Right cardiac atrium (tissue), 5 donors: Measurements from ENCODE around the gene G6PD. TPM values are rescaled to one million over a fixed set of nuclear protein-coding genes. Genes with fewer than 3 reads are reported as not detected.

Source experiments
- ATAC-seq, 2 donors: fragments of 200-7000 bp; cut with Tn5 transposase; one replicate each; pipeline versions ENCODE4 v1.8.0 to v1.9.1; 2020; ENCODE audit warnings: moderate library complexity in 2 of 2, mild to moderate bottlenecking in 1 of 2
- DNase-seq, 3 donors: peaks; one replicate each; pipeline ENCODE4 v3.0.0-alpha.2; 2020
- H3K27ac ChIP-seq: one replicate; pipeline ENCODE4 v1.5.1; 2013; ENCODE audit warnings: mild to moderate bottlenecking, low read length, control low read depth, moderate library complexity
- H3K27me3 ChIP-seq: one replicate; pipeline ENCODE4 v1.6.1; 2013; ENCODE audit not compliant: control insufficient read depth, insufficient read depth
- H3K4me1 ChIP-seq: one replicate; pipeline ENCODE4 v1.6.1; 2013; ENCODE audit warnings: low read length; ENCODE audit not compliant: control insufficient read depth, insufficient read depth
- H3K4me3 ChIP-seq: one replicate; pipeline ENCODE4 v1.5.1; 2013; ENCODE audit warnings: low read length, control low read depth
- H3K9me3 ChIP-seq: one replicate; pipeline ENCODE4 v1.6.1; 2013; ENCODE audit warnings: low read length; ENCODE audit not compliant: control insufficient read depth
- WGBS: extraction: QIAGEN DNeasy Blood & Tissue Kit; methylation state at CpG from one replicate; pipeline ENCODE4 v1.1.7; 2013; 5-methylcytosine and 5-hydroxymethylcytosine counted together
- intact Hi-C, 4 donors: fragments of 100-400 bp; cut with DNase I; formaldehyde crosslinking; loops; one replicate each; pipeline versions ENCODE4 v1.11.0 to v1.14.0; 2022 to 2023
- polyA plus RNA-seq: library from polyadenylated mRNA; stranded (reverse); fragments of 200-250 nt; gene quantifications from one replicate; pipeline ENCODE4 v1.2.3, GENCODE V29; 2013
- total RNA-seq, 4 donors: library from RNA; stranded (reverse); fragmentation: NEBNext Ultra II Directional; extraction: Animal tissue kit (Norgen Biotek cat#: 25700); gene quantifications; one replicate each; pipeline ENCODE4 v1.2.1, GENCODE V29; 2021
- donor health status: healthy with polysubstance abuse.
- donor health status: DM: no; HTN: yes; CAD: no.
- donor health status: DM: no; HTN: no; CAD: no.
- donor health status: DM: no; HTN: yes; CAD: no; lungs with severe emphysema.
- donor health status: DM: yes; HTN: yes; CAD: no.

The G6PD gene
- total and polyA plus RNA-seq, 5 donors, result 13.2 to 26.4 (median 22.2) TPM

DNA sequence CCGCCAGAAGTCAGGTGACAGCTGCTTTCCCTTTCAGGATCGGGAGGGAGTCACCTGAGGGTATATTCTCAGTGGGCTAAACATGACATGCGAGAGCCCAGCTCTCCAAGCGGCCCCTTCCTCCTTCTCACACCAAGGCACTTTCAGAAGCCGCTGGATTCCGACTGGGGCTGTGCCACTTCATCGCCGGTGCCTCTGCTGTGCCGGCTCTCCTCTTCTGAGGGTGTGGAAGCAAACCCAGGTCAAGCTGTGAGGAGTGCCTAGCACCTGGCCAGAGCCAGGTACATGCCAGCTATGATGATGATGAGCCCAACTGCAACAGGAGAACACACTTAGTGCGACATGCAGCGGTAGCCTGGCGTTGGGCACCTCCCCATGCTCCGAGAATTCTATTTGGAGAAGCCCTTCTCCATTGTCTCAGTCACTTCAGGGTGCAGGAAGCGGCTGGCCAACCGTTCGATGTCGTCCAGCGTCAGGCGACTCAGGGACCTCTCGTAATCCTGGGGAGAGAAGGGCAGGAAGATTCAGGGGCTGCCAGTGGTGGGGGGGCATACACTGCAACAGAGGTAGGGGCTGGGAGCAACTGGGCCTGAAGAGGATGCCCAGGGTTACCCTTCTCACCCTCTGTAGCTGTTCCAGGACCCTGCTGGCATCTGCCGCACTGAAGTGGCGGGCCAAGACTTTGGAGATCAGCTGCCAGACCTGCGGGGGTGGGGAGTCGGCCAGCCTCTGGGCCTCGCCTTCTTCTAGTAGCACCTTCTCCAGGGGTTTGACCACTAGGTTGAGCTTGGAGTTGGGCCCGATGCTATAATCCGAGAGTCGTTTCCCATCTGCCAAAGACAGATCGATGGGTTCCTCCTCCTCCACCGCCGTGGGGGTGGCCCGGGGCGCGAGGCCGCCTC, 61.2 kb downstream of the G6PD start:
- H3K9me3 ChIP-seq, result no peaks in the 10 kb centered on the region
- peak overlapping the region; percentile 87 for H3K27ac ChIP-seq
- peak in 2 of 3 donors; percentile 31 to 52 for DNase-seq
- intact Hi-C loops, result no loop called here
- H3K4me1 ChIP-seq, result peaks cover 6% of the 10 kb centered on the region
- 35% methylated on average over 35 of the region's 35 CpGs for WGBS
- peak overlapping the region; percentile 92 for H3K4me3 ChIP-seq
- no peak for ATAC-seq
- no peaks in the 10 kb centered on the region for H3K27me3 ChIP-seq

DNA sequence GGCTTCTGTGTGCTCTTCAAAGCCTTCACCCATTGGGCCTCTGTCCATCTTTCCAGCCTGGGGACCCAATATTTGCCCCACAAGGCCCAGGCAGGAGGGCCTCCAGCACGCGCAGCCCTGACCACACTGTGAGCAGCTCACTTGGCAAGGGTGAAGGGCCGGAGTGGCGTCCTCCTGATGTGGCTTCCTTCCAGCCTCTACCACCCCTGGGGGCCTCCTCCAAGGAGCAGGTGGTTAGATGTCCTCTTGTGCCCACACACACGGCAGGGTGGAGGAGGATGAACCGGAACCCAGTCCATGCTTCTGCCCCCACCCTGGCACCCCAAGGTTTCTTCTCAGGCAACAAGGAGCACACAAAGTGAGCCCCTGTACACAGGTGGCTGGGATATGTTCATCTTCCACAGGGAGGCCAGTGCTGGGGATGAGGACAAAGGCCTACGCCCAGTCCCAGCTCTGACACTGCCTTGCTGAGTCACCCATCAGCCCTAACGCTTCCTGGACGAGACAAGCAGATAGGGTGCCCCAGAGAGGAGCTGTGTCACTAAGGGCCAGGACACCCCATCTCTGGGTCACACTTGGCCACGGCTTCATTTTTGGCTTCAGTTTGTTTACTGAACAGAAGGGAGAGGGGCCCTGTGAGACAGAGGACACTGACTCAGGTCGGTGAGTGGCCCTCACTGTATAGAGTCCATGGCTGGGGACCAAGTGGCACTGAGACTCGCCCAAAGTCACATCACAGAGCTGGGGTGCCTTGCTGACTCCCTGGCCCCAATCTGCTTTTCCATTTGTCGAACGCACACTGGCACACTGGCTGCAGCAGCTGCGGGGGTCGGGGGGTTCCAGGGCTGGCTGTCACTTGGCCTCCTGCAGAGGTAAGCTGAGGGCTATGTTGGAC, 62.1 kb downstream of the G6PD start:
- Histone ChIP-seq H3K27me3 (no peaks in the 10 kb centered on the region), H3K27ac (peak overlapping the region; percentile 15), H3K9me3 (no peaks in the 10 kb centered on the region), H3K4me1 (peaks cover 4% of the 10 kb centered on the region), H3K4me3 (no peak overlapping the region)
- WGBS, result 67% methylated on average over 16 of the region's 16 CpGs
- peak; percentile 13 to 35 (median 22) for DNase-seq
- ATAC-seq, result no peak
- intact Hi-C loops, result no loop called here

DNA sequence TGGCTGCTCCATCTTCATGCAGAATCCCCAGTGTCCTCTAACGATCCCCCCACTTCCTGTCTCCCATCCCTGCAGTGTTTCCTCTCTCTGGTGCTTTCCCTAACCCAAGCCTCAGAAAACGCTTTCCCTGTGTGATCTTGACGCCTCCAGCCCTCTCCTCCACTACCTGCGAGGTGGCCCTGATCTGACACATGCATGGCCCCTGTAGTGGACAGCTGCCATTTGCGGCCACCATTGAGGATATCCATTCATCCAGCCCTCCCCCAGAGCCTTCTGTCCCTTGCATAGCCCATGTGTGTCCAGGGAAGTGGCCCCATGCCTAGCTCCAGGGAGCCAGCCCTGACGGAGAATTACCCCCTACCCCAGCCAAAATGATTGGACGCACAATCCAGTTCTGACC, 63.3 kb downstream of the G6PD start:
- peaks cover 2% of the 10 kb centered on the region for H3K4me1 ChIP-seq
- intact Hi-C loops, result no loop called here
- H3K4me3 ChIP-seq, result no peak overlapping the region
- no peak overlapping the region for H3K27ac ChIP-seq
- no peaks in the 10 kb centered on the region for H3K9me3 ChIP-seq
- WGBS, result 75% methylated on average over 7 of the region's 7 CpGs
- no peaks in the 10 kb centered on the region for H3K27me3 ChIP-seq
- DNase-seq (no peak), ATAC-seq (no peak)

DNA sequence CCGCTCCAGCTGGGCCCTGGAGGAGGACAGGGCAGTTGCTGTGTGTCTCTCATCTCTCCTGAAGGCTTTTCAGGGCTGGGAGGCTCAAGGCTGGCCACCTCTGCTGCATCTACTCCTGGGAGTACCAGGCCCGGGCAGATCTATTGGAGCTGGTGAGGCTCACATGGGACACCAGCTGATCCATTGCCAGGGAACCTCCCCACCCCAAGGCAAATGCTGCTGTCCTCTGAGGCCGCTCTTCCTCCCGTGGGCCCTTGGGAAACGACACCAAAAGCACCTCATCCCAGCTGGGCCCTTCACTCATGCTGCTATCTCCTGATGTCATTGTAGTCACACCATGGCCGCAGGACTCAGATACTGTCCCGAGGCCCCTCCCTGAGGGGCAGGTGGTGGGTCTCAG, 63.9 kb downstream of the G6PD start:
- H3K9me3 ChIP-seq, result no peaks in the 10 kb centered on the region
- intact Hi-C loops, result no loop called here
- peaks cover 2% of the 10 kb centered on the region for H3K4me1 ChIP-seq
- H3K4me3 ChIP-seq, result no peak overlapping the region
- no peaks in the 10 kb centered on the region for H3K27me3 ChIP-seq
- WGBS, result 66% methylated on average over 7 of the region's 7 CpGs
- peak in 2 of 3 donors; percentile 20 to 43 for DNase-seq
- no peak overlapping the region for H3K27ac ChIP-seq
- no peak for ATAC-seq

DNA sequence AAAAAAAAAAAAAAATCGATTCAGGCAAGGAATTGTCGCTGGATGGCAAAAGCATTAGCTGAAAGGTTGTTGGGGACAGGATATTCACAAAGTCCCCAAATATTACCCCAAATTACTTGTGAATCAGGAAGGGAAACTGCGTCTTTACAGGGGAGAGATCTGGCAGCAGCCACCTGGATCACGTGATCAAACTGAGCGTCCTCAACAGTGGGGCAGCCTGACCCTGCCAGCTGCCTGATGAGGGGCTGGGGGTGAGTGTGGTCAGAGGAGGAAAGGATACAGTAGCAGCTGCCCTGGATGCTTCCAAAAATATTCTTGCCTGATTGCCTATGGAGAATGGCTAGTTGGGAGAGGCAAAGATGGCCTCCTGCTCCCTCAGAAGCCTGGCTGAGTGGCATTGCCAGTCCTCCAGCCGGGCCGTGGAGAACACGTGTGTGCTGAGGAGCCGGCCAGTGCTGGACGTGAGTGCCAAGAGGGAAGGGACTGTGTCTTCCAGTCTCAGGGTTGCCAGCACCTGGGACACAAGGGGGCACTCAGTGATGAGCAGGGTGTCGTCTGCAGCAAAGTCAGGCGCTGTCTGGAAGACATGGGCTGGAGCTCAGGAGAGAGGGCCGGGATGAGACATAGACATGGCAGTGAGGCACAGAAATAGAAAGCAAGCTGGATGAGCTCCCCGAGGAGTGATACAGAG, 64.6 kb downstream of the G6PD start:
- 59% methylated on average over 14 of the region's 14 CpGs for WGBS
- intact Hi-C loops, result no loop called here
- peak overlapping the region; percentile 36 for H3K27ac ChIP-seq
- no peaks in the 10 kb centered on the region for H3K9me3 ChIP-seq
- no peak for ATAC-seq
- H3K4me3 ChIP-seq, result no peak overlapping the region
- peaks cover 2% of the 10 kb centered on the region for H3K4me1 ChIP-seq
- peak in 2 of 3 donors; percentile 46 to 58 for DNase-seq
- no peaks in the 10 kb centered on the region for H3K27me3 ChIP-seq

Other genes with a start within 250 kb of the G6PD start
- gene FLNA, start 172.2 kb downstream of the G6PD start, total RNA-seq, result 100 to 1,000 TPM; 262 to 363 (median 298) TPM
- gene FLNA, start 172.2 kb downstream of the G6PD start, polyA plus RNA-seq, result 271 TPM
- 10 to 100 TPM; 58.5 to 72.9 (median 60.0) TPM for gene EMD, start 167.6 kb downstream of the G6PD start, total RNA-seq
- gene EMD, start 167.6 kb downstream of the G6PD start, polyA plus RNA-seq, result 86.1 TPM
- gene RPL10, start 148.5 kb downstream of the G6PD start, total RNA-seq, result 1,000 to 10,000 TPM; 2,034 to 2,544 (median 2,211) TPM
- gene RPL10, start 148.5 kb downstream of the G6PD start, polyA plus RNA-seq, result 2,857 TPM
- gene DNASE1L1, start 137.6 kb downstream of the G6PD start, total RNA-seq, result 10 to 100 TPM; 47.3 to 52.6 (median 51.2) TPM
- gene DNASE1L1, start 137.6 kb downstream of the G6PD start, polyA plus RNA-seq, result 60.5 TPM
- 10 to 100 TPM; 38.0 to 45.0 (median 39.0) TPM for gene TAFAZZIN, start 135.3 kb downstream of the G6PD start, total RNA-seq
- 43.9 TPM for gene TAFAZZIN, start 135.3 kb downstream of the G6PD start, polyA plus RNA-seq
- gene ATP6AP1, start 118.2 kb downstream of the G6PD start, total RNA-seq, result 10 to 100 TPM; 73.7 to 83.8 (median 77.4) TPM
- gene ATP6AP1, start 118.2 kb downstream of the G6PD start, polyA plus RNA-seq, result 63.1 TPM
- gene GDI1, start 109.7 kb downstream of the G6PD start, total RNA-seq, result 10 to 100 TPM; 82.7 to 99.3 (median 96.9) TPM
- gene GDI1, start 109.7 kb downstream of the G6PD start, polyA plus RNA-seq, result 102 TPM
- gene FAM50A, start 102.7 kb downstream of the G6PD start, total RNA-seq, result 10 to 100 TPM; 48.6 to 54.0 (median 53.0) TPM
- gene FAM50A, start 102.7 kb downstream of the G6PD start, polyA plus RNA-seq, result 88.7 TPM
- 10 to 100 TPM; 26.5 to 34.0 (median 29.6) TPM for gene PLXNA3, start 88.6 kb downstream of the G6PD start, total RNA-seq
- 12.2 TPM for gene PLXNA3, start 88.6 kb downstream of the G6PD start, polyA plus RNA-seq
- gene LAGE3, start 67.6 kb downstream of the G6PD start, total RNA-seq, result 10 to 100 TPM; 16.3 to 22.0 (median 19.5) TPM
- gene LAGE3, start 67.6 kb downstream of the G6PD start, polyA plus RNA-seq, result 25.8 TPM
- gene UBL4A, start 60.2 kb downstream of the G6PD start, total RNA-seq, result 10 to 100 TPM; 51.1 to 62.1 (median 60.3) TPM
- gene UBL4A, start 60.2 kb downstream of the G6PD start, polyA plus RNA-seq, result 43.6 TPM
- gene SLC10A3, start 56.2 kb downstream of the G6PD start, total RNA-seq, result 10 to 100 TPM; 14.4 to 18.9 (median 15.5) TPM
- gene SLC10A3, start 56.2 kb downstream of the G6PD start, polyA plus RNA-seq, result 17.3 TPM
- gene FAM3A, start 30.6 kb downstream of the G6PD start, total RNA-seq, result 10 to 100 TPM; 55.4 to 60.8 (median 58.9) TPM
- 68.6 TPM for gene FAM3A, start 30.6 kb downstream of the G6PD start, polyA plus RNA-seq
- gene IKBKG, start 774 bp upstream of the G6PD start, total RNA-seq, result 10 to 100 TPM; 17.7 to 21.8 (median 19.1) TPM
- 17.2 TPM for gene IKBKG, start 774 bp upstream of the G6PD start, polyA plus RNA-seq
- not detected for gene CTAG1A, start 38.3 kb upstream of the G6PD start, total RNA-seq
- not detected for gene CTAG1A, start 38.3 kb upstream of the G6PD start, polyA plus RNA-seq
- not detected for gene CTAG1B, start 72.4 kb upstream of the G6PD start, total RNA-seq
- not detected for gene CTAG1B, start 72.4 kb upstream of the G6PD start, polyA plus RNA-seq
- gene CTAG2, start 106.7 kb upstream of the G6PD start, total RNA-seq, result not detected
- not detected for gene CTAG2, start 106.7 kb upstream of the G6PD start, polyA plus RNA-seq
- gene GAB3, start 204.2 kb upstream of the G6PD start, total RNA-seq, result 10 to 100 TPM in 3 of 4 donors, 1 to 10 TPM in 1; 7.8 to 14.4 (median 11.4) TPM
- gene GAB3, start 204.2 kb upstream of the G6PD start, polyA plus RNA-seq, result 4.7 TPM
- gene DKC1, start 216.0 kb upstream of the G6PD start, total RNA-seq, result 10 to 100 TPM; 18.7 to 27.0 (median 21.4) TPM
- gene DKC1, start 216.0 kb upstream of the G6PD start, polyA plus RNA-seq, result 14.0 TPM